H1 (cell line): Measurements from ENCODE around the gene PHEX. TPM values are rescaled to one million over a fixed set of nuclear protein-coding genes. Genes with fewer than 3 reads are reported as not detected.

ENCODE experiments used
- CTCF ChIA-PET: fragments of 300-600 bp; sonication (Branson Sonifier 250); formaldehyde crosslinking; loops from one replicate; lab custom pipeline; 2021; ENCODE audit not compliant: partially characterized antibody; lab: Charles Lee
- POLR2A ChIA-PET: fragments of 300-600 bp; sonication (Branson Sonifier 250); formaldehyde crosslinking; loops from one replicate; lab custom pipeline; 2021; ENCODE audit warnings: inconsistent platforms; ENCODE audit not compliant: partially characterized antibody; lab: Charles Lee
- DNase-seq, 2 experiments: peaks; one replicate each; pipeline versions ENCODE4 v3.0.0 to v3.0.0-alpha.2; 2010 to 2022; ENCODE audit warnings: low spot score in 2 of 2, low read depth in 1 of 2, mixed read lengths in 1 of 2
- FAIRE-seq: peaks from 2 replicates; lab custom pipeline; 2011; peaks lifted over from hg19 to GRCh38; lab: Jason Lieb, UNC
- H2AFZ ChIP-seq: 2 replicates; pipeline ENCODE4 v1.8.1; 2012; ENCODE audit warnings: low read length, inconsistent platforms
- H2AK5ac ChIP-seq: 2 replicates; pipeline ENCODE4 v1.6.1; 2013; ENCODE audit warnings: low read depth, low read length
- H2BK120ac ChIP-seq: replicated peaks from 2 replicates; pipeline ENCODE3; 2013; ENCODE audit warnings: low read depth, low read length, inconsistent platforms
- H2BK12ac ChIP-seq: 2 replicates; pipeline ENCODE4 v1.6.1; 2013; ENCODE audit warnings: low read depth, low read length
- H2BK15ac ChIP-seq: 2 replicates; pipeline ENCODE4 v1.6.1; 2013; ENCODE audit warnings: low read length
- H2BK20ac ChIP-seq: 2 replicates; pipeline ENCODE4 v1.6.1; 2013; ENCODE audit warnings: low read length
- H2BK5ac ChIP-seq: 2 replicates; pipeline ENCODE4 v1.6.1; 2013; ENCODE audit warnings: low read depth, low read length
- H3K14ac ChIP-seq: 2 replicates; pipeline ENCODE4 v1.6.1; 2013; ENCODE audit warnings: inconsistent platforms; ENCODE audit not compliant: insufficient read length
- H3K18ac ChIP-seq: 2 replicates; pipeline ENCODE4 v1.6.1; 2013; ENCODE audit warnings: low read length; ENCODE audit errors: extremely low read depth
- H3K23ac ChIP-seq: 2 replicates; pipeline ENCODE4 v1.6.1; 2013; ENCODE audit warnings: inconsistent platforms; ENCODE audit not compliant: insufficient read length
- H3K23me2 ChIP-seq: 2 replicates; pipeline ENCODE4 v1.6.1; 2013; ENCODE audit warnings: low read depth, low read length
- H3K27ac ChIP-seq: 2 replicates; pipeline ENCODE4 v1.6.1; 2011; ENCODE audit warnings: low read depth, low read length, inconsistent platforms
- H3K27me3 ChIP-seq, 4 experiments: replicated peaks in 1 of 4; 1 replicate in 1 of 4; 2 replicates in 3 of 4; pipeline versions ENCODE4 v1.6.1 to v1.8.1; 2011 to 2013; ENCODE audit warnings: low read length in 3 of 4, mild to moderate bottlenecking in 3 of 4, inconsistent platforms in 2 of 4, mixed read lengths in 2 of 4, moderate library complexity in 1 of 4; ENCODE audit not compliant: control insufficient read depth in 3 of 4, insufficient read depth in 3 of 4; ENCODE audit errors: extremely low read depth in 1 of 4
- H3K36me3 ChIP-seq, 4 experiments: 2 replicates each; pipeline versions ENCODE4 v1.6.1 to v1.8.1; 2011 to 2013; ENCODE audit warnings: mild to moderate bottlenecking in 4 of 4, low read length in 3 of 4, moderate library complexity in 2 of 4, control low read depth in 1 of 4, inconsistent platforms in 1 of 4; ENCODE audit not compliant: insufficient read depth in 4 of 4, control insufficient read depth in 2 of 4
- H3K4ac ChIP-seq: replicated peaks from 2 replicates; pipeline ENCODE3; 2013; ENCODE audit warnings: low read length, low read depth, mixed read lengths, inconsistent platforms; ENCODE audit not compliant: insufficient read length
- H3K4me1 ChIP-seq, 4 experiments: replicated peaks in 1 of 4; 1 replicate in 1 of 4; 2 replicates in 3 of 4; pipeline versions ENCODE4 v1.6.1 to v1.8.1; 2011 to 2013; ENCODE audit warnings: low read length in 3 of 4, inconsistent platforms in 2 of 4, mixed read lengths in 1 of 4; ENCODE audit not compliant: insufficient read depth in 4 of 4, control insufficient read depth in 3 of 4
- H3K4me2 ChIP-seq, 2 experiments: 2 replicates each; pipeline versions ENCODE4 v1.6.1 to v1.8.1; 2011 to 2013; ENCODE audit warnings: low read depth in 2 of 2, low read length in 2 of 2, control low read depth in 1 of 2, inconsistent platforms in 1 of 2, mild to moderate bottlenecking in 1 of 2; ENCODE audit not compliant: insufficient read depth in 1 of 2
- H3K4me3 ChIP-seq, 4 experiments: fragments of 200-600, 300-600 bp in 1 of 4; sonication (generic), shearing (Covaris generic), sonication (Bioruptor Twin) in 1 of 4; 2 replicates each; pipeline versions ENCODE4 v1.5.1 to v1.8.1; 2011 to 2016; ENCODE audit warnings: low read length in 4 of 4, low read depth in 3 of 4, control low read depth in 2 of 4, inconsistent platforms in 2 of 4, mild to moderate bottlenecking in 2 of 4, mixed read lengths in 1 of 4, moderate library complexity in 1 of 4; ENCODE audit not compliant: insufficient read depth in 2 of 4; ENCODE audit errors: extremely low read depth in 1 of 4
- H3K56ac ChIP-seq: replicated peaks from 2 replicates; pipeline ENCODE3; 2013; ENCODE audit warnings: low read depth, mild to moderate bottlenecking, mixed read lengths, low read length, inconsistent platforms; ENCODE audit not compliant: insufficient read length
- H3K79me1 ChIP-seq: 2 replicates; pipeline ENCODE4 v1.6.1; 2013; ENCODE audit warnings: low read depth, low read length, control low read depth
- H3K79me2 ChIP-seq, 2 experiments: 2 replicates each; pipeline versions ENCODE4 v1.6.1 to v1.8.1; 2012 to 2013; ENCODE audit warnings: low read length in 2 of 2, mild to moderate bottlenecking in 2 of 2, inconsistent platforms in 1 of 2; ENCODE audit not compliant: insufficient read depth in 2 of 2, control insufficient read depth in 1 of 2
- H3K9ac ChIP-seq, 4 experiments: replicated peaks in 1 of 4; 1 replicate in 1 of 4; 2 replicates in 3 of 4; pipeline versions ENCODE4 v1.6.1 to v1.8.1; 2011 to 2013; ENCODE audit warnings: low read depth in 3 of 4, low read length in 3 of 4, control low read depth in 2 of 4, mild to moderate bottlenecking in 2 of 4, moderate library complexity in 2 of 4, inconsistent platforms in 1 of 4; ENCODE audit errors: extremely low read depth in 1 of 4
- H3K9me3 ChIP-seq, 2 experiments: 2 replicates each; pipeline versions ENCODE4 v1.6.1 to v1.8.1; 2012 to 2013; ENCODE audit warnings: mild to moderate bottlenecking in 2 of 2, moderate library complexity in 2 of 2, control low read depth in 1 of 2, inconsistent platforms in 1 of 2, low read depth in 1 of 2, low read length in 1 of 2, mixed read lengths in 1 of 2; ENCODE audit not compliant: insufficient read depth in 2 of 2
- H4K20me1 ChIP-seq, 2 experiments: replicated peaks in 1 of 2; 2 replicates each; pipeline versions ENCODE3 to v1.8.1; 2011 to 2013; ENCODE audit warnings: inconsistent platforms in 2 of 2, low read length in 2 of 2, mild to moderate bottlenecking in 1 of 2; ENCODE audit not compliant: insufficient read depth in 2 of 2, control insufficient read depth in 1 of 2
- H4K5ac ChIP-seq: 2 replicates; pipeline ENCODE4 v1.6.1; 2013; ENCODE audit warnings: low read length, low read depth, mixed read lengths, inconsistent platforms; ENCODE audit not compliant: insufficient read length
- H4K8ac ChIP-seq: 2 replicates; pipeline ENCODE4 v1.8.0; 2013; ENCODE audit warnings: mild to moderate bottlenecking, moderate library complexity, low read length, inconsistent platforms; ENCODE audit not compliant: insufficient read depth; ENCODE audit errors: extremely low read depth
- H4K91ac ChIP-seq: replicated peaks from 2 replicates; pipeline ENCODE3; 2013; ENCODE audit warnings: low read length, mixed read lengths, inconsistent platforms; ENCODE audit not compliant: insufficient read length
- CBX5 ChIP-seq: fragments of 300-800, 300-1000 bp; sonication (generic); IDR thresholded peaks from 2 replicates; pipeline ENCODE4 v1.7.1; 2016; ENCODE audit warnings: antibody characterized with exemption, low read length, low read depth
- CHD1 ChIP-seq: IDR thresholded peaks from 2 replicates; pipeline ENCODE4 v1.6.1; 2012; ENCODE audit warnings: low read depth, low read length, improper control_type of control experiment
- CHD2 ChIP-seq: IDR thresholded peaks from 2 replicates; pipeline ENCODE4 v1.6.1; 2012; ENCODE audit warnings: low read length, improper control_type of control experiment
- KDM1A ChIP-seq: fragments of 200-600, 300-600 bp; sonication (generic); IDR thresholded peaks from 2 replicates; pipeline ENCODE4 v1.7.1; 2016; ENCODE audit warnings: mild to moderate bottlenecking, low read length, borderline replicate concordance
- MAFK ChIP-seq: IDR thresholded peaks from 2 replicates; pipeline ENCODE4 v1.6.1; 2012; ENCODE audit warnings: low read depth, mild to moderate bottlenecking, improper control_type of control experiment, low read length
- NRF1 ChIP-seq: IDR thresholded peaks from 2 replicates; pipeline ENCODE4 v1.6.1; 2011; ENCODE audit warnings: mild to moderate bottlenecking, low read depth, low read length, improper control_type of control experiment
- TAF7 ChIP-seq: optimal IDR thresholded peaks from 2 replicates; pipeline ENCODE3; 2011; ENCODE audit warnings: low read depth, mild to moderate bottlenecking, inconsistent platforms, low read length, moderate library complexity, borderline replicate concordance
- WGBS, 2 experiments: shearing (Covaris generic) in 1 of 2; methylation state at CpG; one replicate each; pipeline versions ENCODE4 v1.1.6 to v1.1.7; 2013 to 2015; ENCODE audit warnings: low lambda C conversion rate in 2 of 2, mixed read lengths in 2 of 2, inconsistent platforms in 1 of 2, low coverage in 1 of 2, missing lambda C conversion rate in 1 of 2; ENCODE audit not compliant: insufficient replicate concordance in 2 of 2, insufficient coverage in 1 of 2, insufficient read length in 1 of 2; ENCODE audit errors: extremely low coverage in 1 of 2, missing lambda C conversion rate in 1 of 2; 5-methylcytosine and 5-hydroxymethylcytosine counted together
- polyA plus RNA-seq, 7 experiments: library from polyadenylated mRNA; depleted of rRNA in 3 of 7; stranded (reverse) in 5 of 7; unstranded in 2 of 7; fragments of >200 nt in 5 of 7; fragments of 200-250 nt in 2 of 7; gene quantifications; 1 replicate in 5 of 7; 2 replicates in 1 of 7; 4 replicates in 1 of 7; pipeline versions ENCODE4 v1.2.1 to v1.2.3, GENCODE V29; 2011 to 2013; ENCODE audit warnings: missing spikeins in 2 of 7, mixed read lengths in 2 of 7
- total RNA-seq: library from RNA; stranded (reverse); fragmentation: NEBNext Ultra II Directional; extraction: Animal tissue kit (Norgen Biotek cat#: 25700); gene quantifications from 2 replicates; pipeline ENCODE4 v1.2.1, GENCODE V29; 2021
- TF ChIP-seq, protein P1 (sequence below): IDR thresholded peaks from 2 replicates; pipeline ENCODE4 v1.6.1; 2011; ENCODE audit warnings: low read length, improper control_type of control experiment
- TF ChIP-seq, protein P2 (sequence below): IDR thresholded peaks from 2 replicates; pipeline ENCODE4 v1.6.1; 2012; ENCODE audit warnings: inconsistent platforms
- TF ChIP-seq, protein P3 (sequence below), 3 experiments: IDR thresholded peaks; 1 replicate in 2 of 3; 2 replicates in 1 of 3; pipeline versions ENCODE4 v1.5.1 to v1.6.1; 2011; ENCODE audit warnings: low read length in 3 of 3, mild to moderate bottlenecking in 3 of 3, inconsistent platforms in 2 of 3, low read depth in 1 of 3, moderate library complexity in 1 of 3; ENCODE audit not compliant: insufficient read depth in 1 of 3; ENCODE audit errors: control extremely low read depth in 1 of 3

PHEX gene
- total and polyA plus RNA-seq, 2 of the 8 experiments (the other 6 are each of a cell fraction or from before 2014, with no cell fraction given) = 0.03 to 0.11 TPM

DNA sequence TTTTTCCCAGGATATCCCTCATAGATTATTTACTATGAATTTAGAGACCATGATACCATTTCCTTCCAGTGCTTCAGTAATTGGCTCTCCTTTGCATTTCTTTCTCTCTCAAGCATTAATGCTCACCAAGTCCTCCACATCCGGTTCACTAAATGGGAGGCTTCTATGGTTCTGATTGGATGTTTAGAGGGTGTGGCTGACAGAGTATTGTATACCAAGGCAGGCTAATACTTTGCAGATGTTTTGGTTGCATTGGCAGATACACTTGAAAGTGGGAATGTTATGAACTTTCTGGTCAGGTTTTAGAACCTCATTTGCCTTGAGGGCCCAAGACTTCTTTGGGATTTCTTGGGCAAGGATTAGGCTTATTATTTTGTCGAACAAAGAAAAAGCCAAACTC, 264.7 kb downstream of the PHEX start:
- Histone ChIP-seq H4K8ac (no peak overlapping the region), H4K91ac (no peak overlapping the region), H2BK20ac (no peak overlapping the region), H4K5ac (no peak overlapping the region), H3K4ac (no peak overlapping the region), H3K23ac (no peak overlapping the region), H3K4me3 (no peak overlapping the region), H3K4me1 (peaks cover 0 to 2% (median 0%) of the 10 kb centered on the region in 4 experiments; a peak in 1 of 7 replicates), H2BK120ac (no peak overlapping the region), H3K79me1 (no peaks in the 10 kb centered on the region), H2AFZ (no peak overlapping the region), H3K56ac (no peak overlapping the region), H2BK12ac (no peak overlapping the region), H3K79me2 (no peaks in the 10 kb centered on the region), H3K18ac (no peak overlapping the region), H3K23me2 (no peaks in the 10 kb centered on the region), H3K27me3 (no peaks in the 10 kb centered on the region), H2BK5ac (no peak overlapping the region), H2BK15ac (no peak overlapping the region), H3K4me2 (no peak overlapping the region), H3K14ac (no peak overlapping the region), H3K36me3 (no peaks in the 10 kb centered on the region), H3K27ac (no peak overlapping the region), H2AK5ac (no peak overlapping the region), H3K9me3 (no peaks in the 10 kb centered on the region), H4K20me1 (no peaks in the 10 kb centered on the region), H3K9ac (no peak overlapping the region)
- 90% methylated on average over 2 of the region's 2 CpGs; no CpG with 5 or more reads in 1 of the 2 experiments for WGBS, 2 experiments
- FAIRE-seq (no peak), DNase-seq (no peak)
- ChIA-PET POLR2A (no interaction called here), CTCF (no interaction called here)
- TF ChIP-seq CBX5 = no peak
- TF ChIP-seq, protein P1, sequence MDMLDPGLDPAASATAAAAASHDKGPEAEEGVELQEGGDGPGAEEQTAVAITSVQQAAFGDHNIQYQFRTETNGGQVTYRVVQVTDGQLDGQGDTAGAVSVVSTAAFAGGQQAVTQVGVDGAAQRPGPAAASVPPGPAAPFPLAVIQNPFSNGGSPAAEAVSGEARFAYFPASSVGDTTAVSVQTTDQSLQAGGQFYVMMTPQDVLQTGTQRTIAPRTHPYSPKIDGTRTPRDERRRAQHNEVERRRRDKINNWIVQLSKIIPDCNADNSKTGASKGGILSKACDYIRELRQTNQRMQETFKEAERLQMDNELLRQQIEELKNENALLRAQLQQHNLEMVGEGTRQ = no peak
- TF ChIP-seq MAFK = no peak
- TF ChIP-seq, protein P2, sequence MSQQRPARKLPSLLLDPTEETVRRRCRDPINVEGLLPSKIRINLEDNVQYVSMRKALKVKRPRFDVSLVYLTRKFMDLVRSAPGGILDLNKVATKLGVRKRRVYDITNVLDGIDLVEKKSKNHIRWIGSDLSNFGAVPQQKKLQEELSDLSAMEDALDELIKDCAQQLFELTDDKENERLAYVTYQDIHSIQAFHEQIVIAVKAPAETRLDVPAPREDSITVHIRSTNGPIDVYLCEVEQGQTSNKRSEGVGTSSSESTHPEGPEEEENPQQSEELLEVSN = no peak
- no peak for TF ChIP-seq KDM1A
- TF ChIP-seq NRF1 = no peak
- TF ChIP-seq, protein P3, sequence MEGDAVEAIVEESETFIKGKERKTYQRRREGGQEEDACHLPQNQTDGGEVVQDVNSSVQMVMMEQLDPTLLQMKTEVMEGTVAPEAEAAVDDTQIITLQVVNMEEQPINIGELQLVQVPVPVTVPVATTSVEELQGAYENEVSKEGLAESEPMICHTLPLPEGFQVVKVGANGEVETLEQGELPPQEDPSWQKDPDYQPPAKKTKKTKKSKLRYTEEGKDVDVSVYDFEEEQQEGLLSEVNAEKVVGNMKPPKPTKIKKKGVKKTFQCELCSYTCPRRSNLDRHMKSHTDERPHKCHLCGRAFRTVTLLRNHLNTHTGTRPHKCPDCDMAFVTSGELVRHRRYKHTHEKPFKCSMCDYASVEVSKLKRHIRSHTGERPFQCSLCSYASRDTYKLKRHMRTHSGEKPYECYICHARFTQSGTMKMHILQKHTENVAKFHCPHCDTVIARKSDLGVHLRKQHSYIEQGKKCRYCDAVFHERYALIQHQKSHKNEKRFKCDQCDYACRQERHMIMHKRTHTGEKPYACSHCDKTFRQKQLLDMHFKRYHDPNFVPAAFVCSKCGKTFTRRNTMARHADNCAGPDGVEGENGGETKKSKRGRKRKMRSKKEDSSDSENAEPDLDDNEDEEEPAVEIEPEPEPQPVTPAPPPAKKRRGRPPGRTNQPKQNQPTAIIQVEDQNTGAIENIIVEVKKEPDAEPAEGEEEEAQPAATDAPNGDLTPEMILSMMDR (IDR thresholded peaks at IDR 0.05; ENCODE audit: control extremely low read depth in 1 of 3, insufficient read depth in 1 of 3, low read depth in 1 of 3, low read length in 3 of 3) = no peak
- TF ChIP-seq TAF7 = no peak
- no peak for TF ChIP-seq CHD2
- no peak for TF ChIP-seq CHD1
